IPS-15b (cell line): Measurements from ENCODE around the gene FNBP1.

Source experiments
- H3K27me3 ChIP-seq: one replicate; pipeline ENCODE4 v1.6.1; 2013; ENCODE audit warnings: low read length; ENCODE audit not compliant: control insufficient read depth, insufficient read depth
- H3K36me3 ChIP-seq: one replicate; pipeline ENCODE4 v1.6.1; 2013; ENCODE audit warnings: low read length; ENCODE audit not compliant: control insufficient read depth, insufficient read depth
- H3K4me1 ChIP-seq: one replicate; pipeline ENCODE4 v1.6.1; 2013; ENCODE audit warnings: mild to moderate bottlenecking, low read length; ENCODE audit not compliant: control insufficient read depth, insufficient read depth
- H3K4me3 ChIP-seq: one replicate; pipeline ENCODE4 v1.5.1; 2013; ENCODE audit warnings: low read depth, low read length
- H3K9ac ChIP-seq: one replicate; pipeline ENCODE4 v1.6.1; 2013; ENCODE audit warnings: low read depth, mild to moderate bottlenecking, low read length
- H3K9me3 ChIP-seq: one replicate; pipeline ENCODE4 v1.6.1; 2013; ENCODE audit warnings: mild to moderate bottlenecking, low read length; ENCODE audit not compliant: control insufficient read depth, insufficient read depth

FNBP1 gene

DNA sequence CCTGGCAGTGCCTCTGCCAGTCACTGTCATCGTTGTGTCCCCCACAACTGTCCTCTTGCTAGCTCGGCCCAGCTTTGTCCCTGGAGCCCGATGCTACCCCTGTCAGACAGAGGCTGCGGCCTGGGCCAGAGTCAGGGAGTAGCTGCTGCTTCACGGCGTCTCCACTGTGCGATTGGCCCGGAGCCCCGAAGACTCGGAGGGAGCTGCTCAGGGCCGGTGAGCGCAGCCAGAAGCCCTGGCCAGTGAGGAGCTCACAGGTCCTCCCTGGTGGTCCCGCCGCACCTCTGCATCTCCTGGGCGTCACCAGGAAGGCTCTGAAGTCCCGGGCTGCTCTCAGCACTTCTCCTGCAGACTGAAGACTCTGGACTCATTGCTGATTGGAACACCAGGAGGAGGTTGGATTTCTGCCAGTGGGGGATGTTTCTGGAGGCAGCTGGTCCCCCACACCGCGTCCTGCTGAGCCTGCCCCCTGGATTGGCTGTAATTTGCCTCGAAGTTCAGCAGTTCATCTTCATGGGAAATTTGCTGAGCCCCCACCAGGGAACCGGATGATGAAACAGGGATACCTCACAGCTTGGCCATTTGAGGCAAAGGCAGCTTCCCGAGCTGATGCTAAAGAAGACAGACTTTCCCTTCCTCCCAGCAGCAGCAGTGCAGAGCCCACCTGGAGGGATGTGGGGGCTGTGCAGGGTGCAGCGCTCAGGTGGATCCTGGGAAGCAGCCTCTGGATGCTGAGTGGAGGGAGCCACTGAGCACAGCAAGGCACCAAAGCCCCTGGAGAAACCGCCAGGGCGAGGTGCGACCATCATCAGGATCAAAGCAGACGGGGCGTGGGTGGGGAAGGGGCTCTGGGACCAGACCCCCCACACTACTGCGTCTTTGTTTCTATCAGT is 162.1 kb downstream of the FNBP1 start:
- peaks cover 8% of the 10 kb centered on the region for H3K4me1 ChIP-seq
- no peak overlapping the region for H3K9ac ChIP-seq
- peaks cover 21% of the 10 kb centered on the region for H3K36me3 ChIP-seq
- no peak overlapping the region for H3K4me3 ChIP-seq
- no peaks in the 10 kb centered on the region for H3K27me3 ChIP-seq
- no peaks in the 10 kb centered on the region for H3K9me3 ChIP-seq

DNA sequence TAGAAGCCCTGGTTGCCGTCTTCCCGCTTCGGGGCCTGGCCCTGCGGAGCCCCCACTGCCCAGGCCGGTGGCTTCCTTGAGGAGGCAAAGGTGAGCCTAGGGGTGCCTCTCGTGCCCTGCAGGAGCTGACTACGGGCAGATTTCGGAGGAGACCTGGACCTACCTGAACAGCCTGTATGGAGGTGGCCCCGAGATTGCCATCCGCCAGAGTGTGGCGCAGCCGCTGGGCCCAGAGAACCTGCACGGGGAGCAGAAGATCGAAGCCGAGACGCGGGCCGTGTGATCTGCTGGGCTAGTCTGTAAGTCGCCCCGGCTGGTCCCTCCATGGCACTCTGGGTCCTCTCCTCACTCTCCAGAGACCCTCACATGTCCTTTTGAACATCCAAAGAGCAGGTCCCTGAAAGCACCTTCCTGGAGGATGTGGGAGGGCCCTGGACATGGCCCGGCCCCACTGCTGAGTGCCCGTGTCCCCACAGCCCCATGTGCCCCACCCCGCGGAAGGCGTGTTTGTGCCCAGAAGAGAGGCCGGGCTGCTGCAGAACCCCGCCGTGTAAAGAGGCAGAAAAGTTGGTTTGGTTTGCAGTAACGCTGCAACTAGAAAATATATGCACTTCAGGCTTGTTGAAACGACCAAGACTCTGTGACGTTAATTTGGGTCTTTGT is 162.9 kb downstream of the FNBP1 start:
- H3K9ac ChIP-seq = no peak overlapping the region
- peaks cover 28% of the 10 kb centered on the region for H3K36me3 ChIP-seq
- H3K4me1 ChIP-seq = peaks cover 6% of the 10 kb centered on the region
- H3K27me3 ChIP-seq = no peaks in the 10 kb centered on the region
- H3K9me3 ChIP-seq = no peaks in the 10 kb centered on the region
- no peak overlapping the region for H3K4me3 ChIP-seq

DNA sequence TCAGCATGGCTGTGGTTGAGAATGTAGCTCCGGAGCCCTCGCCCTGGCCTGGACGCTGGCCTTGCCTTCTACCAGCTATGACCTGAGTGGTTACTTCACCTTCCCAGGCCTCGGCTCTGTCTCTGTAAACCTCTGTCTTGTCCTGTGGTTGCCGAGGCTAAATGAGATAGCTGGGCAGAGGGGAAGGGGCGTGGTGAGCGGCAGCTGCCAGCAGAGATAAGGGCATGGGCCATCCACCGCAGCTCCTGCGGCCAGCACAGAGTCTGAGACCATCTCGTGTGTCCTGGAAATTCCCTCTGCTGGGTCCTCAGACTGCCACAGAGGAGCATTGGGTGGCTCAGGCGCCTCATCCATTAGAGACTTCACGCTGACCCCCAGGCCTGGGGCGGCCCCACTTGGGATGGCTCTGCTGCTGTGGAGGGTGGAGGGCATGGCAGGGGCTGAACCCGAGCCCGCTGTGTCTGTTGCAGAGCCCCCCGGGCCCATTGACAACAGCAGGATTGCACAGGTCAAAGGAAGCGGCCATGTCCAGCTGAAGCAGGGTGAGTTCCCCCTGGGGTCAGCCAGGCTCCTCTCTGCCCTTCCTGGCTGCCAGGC is 163.8 kb downstream of the FNBP1 start:
- Histone ChIP-seq H3K27me3 (no peaks in the 10 kb centered on the region), H3K36me3 (peaks cover 35% of the 10 kb centered on the region), H3K9ac (no peak overlapping the region), H3K4me3 (no peak overlapping the region), H3K9me3 (no peaks in the 10 kb centered on the region), H3K4me1 (no peaks in the 10 kb centered on the region)

DNA sequence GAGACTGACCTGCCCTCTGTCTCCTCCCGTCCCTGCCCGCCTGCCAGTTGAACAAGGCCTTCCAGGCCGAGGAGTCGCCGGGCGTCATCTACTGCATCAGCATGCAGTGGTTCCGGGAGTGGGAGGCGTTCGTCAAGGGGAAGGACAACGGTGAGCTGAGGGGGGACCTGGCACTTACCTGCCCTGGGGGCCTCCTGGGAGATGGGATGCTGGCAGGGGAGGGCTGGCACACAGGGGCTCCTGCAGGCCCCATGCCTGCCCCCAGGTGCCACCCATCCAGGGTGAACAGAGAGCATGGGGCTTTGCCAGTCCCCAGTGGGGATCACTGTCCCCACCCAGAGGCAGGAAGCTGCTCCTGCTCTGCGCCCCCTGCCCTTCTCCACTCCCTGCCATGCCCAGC is 164.7 kb downstream of the FNBP1 start:
- H3K36me3 ChIP-seq = peaks cover 44% of the 10 kb centered on the region
- no peak overlapping the region for H3K4me3 ChIP-seq
- no peaks in the 10 kb centered on the region for H3K4me1 ChIP-seq
- no peaks in the 10 kb centered on the region for H3K9me3 ChIP-seq
- no peak overlapping the region for H3K9ac ChIP-seq
- no peaks in the 10 kb centered on the region for H3K27me3 ChIP-seq

DNA sequence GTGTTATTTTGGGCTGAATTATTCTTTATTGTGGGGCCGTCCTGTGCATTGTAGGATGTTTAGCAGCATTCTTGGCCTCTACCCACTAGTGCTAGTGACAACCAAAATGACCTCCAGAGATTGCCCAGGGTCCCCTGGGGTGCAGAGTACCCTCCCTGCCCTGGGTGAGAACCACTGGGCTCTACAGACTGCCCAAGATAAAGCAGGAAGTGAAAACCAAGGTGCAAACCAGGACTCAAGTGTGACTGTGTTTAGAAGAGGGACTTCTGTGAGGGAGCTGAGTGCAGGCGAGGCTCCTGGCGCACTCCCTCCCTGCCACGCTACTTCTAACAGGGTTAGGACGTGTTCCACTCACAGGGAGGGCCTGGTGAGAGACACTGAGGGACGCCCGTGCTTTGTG is 166.2 kb downstream of the FNBP1 start:
- H3K4me1 ChIP-seq = no peaks in the 10 kb centered on the region
- no peaks in the 10 kb centered on the region for H3K27me3 ChIP-seq
- H3K9ac ChIP-seq = no peak overlapping the region
- peaks cover 40% of the 10 kb centered on the region for H3K36me3 ChIP-seq
- no peak overlapping the region for H3K4me3 ChIP-seq
- no peaks in the 10 kb centered on the region for H3K9me3 ChIP-seq

DNA sequence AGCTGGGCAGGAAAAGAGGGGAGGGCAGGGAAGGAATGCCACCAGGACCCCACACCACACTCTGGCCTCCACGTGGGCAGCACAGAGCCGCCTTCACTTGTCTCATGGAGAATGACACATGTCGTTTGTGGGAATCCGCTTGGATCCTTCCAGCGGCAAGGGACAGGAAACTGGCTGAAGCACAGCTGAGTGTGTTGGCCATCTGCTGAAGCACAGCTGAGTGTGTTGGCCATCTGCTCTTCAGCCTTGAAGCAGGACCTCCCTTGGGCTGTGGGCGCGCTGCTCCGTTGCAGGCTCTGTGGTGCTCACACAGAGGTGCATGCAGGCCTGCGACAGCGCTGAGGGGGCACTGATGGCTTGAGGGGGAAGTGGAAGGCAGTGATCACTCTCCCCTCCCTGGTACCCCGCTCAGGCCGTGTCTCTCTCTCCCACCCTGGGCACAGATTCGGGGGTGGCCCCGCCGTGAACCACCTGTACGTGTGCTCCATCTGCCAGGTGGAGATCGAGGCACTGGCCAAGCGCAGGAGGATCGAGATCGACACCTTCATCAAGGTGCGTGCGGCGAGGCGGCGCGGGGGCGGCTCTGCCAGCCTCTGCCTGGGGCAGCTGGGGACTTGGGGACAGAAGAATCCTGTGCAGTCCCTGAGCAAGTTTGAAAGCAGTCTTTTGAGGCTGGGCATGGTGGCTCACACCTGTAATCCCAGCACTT is 167.1 kb downstream of the FNBP1 start:
- Histone ChIP-seq H3K36me3 (peaks cover 40% of the 10 kb centered on the region), H3K27me3 (no peaks in the 10 kb centered on the region), H3K4me3 (no peak overlapping the region), H3K4me1 (no peaks in the 10 kb centered on the region), H3K9me3 (no peaks in the 10 kb centered on the region), H3K9ac (no peak overlapping the region)

DNA sequence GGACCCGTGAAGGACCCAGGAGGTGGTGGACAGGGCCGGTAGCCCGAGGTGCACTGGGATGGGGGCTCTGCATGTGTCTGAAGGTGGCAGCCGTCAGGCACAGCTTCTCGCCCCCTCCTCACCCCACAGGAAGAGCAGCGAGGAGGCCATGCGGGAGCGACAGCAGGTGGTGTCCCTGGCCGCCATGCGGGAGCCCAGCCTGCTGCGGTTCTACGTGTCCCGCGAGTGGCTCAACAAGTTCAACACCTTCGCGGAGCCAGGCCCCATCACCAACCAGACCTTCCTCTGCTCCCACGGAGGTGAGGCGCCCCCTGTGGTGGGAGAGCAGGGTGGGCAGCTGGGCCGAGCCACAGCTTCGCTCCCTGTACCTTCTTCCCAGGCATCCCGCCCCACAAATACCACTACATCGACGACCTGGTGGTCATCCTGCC is 167.8 kb downstream of the FNBP1 start:
- H3K9ac ChIP-seq = no peak overlapping the region
- H3K36me3 ChIP-seq = peaks cover 35% of the 10 kb centered on the region
- no peaks in the 10 kb centered on the region for H3K4me1 ChIP-seq
- no peaks in the 10 kb centered on the region for H3K9me3 ChIP-seq
- H3K4me3 ChIP-seq = no peak overlapping the region
- no peaks in the 10 kb centered on the region for H3K27me3 ChIP-seq

DNA sequence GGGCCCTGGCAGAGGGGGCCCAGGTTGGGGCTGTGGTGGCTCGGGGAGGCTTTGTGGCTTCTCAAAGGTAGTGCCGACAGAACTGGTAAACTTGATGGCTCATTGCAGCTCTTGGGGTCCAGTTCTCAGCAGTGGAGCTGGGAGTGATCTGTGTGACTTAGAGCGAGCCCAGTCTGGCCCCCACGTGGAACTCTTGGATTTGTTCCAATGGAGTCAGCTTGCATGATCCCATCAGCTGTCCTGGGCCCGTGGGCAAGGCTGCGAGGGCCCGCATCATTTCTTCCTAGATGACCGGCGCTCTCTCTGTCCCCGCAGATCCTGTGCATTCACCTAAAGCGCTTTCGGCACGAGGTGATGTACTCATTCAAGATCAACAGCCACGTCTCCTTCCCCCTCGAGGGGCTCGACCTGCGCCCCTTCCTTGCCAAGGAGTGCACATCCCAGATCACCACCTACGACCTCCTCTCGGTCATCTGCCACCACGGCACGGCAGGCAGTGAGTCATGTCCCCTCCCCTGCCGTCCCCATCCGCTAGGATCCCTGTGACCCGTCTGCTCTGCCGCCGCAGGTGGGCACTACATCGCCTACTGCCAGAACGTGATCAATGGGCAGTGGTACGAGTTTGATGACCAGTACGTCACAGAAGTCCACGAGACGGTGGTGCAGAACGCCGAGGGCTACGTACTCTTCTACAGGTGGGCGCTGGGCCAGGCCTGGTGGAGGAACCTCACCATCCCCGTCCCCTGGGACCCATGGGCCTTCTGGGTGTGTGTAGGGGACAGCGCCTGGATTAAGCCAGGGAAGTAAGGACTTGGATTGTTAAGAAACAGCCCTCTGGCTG is 168.5 kb downstream of the FNBP1 start:
- H3K4me1 ChIP-seq = no peaks in the 10 kb centered on the region
- H3K4me3 ChIP-seq = no peak overlapping the region
- H3K36me3 ChIP-seq = peaks cover 33% of the 10 kb centered on the region
- no peaks in the 10 kb centered on the region for H3K9me3 ChIP-seq
- no peak overlapping the region for H3K9ac ChIP-seq
- H3K27me3 ChIP-seq = no peaks in the 10 kb centered on the region

DNA sequence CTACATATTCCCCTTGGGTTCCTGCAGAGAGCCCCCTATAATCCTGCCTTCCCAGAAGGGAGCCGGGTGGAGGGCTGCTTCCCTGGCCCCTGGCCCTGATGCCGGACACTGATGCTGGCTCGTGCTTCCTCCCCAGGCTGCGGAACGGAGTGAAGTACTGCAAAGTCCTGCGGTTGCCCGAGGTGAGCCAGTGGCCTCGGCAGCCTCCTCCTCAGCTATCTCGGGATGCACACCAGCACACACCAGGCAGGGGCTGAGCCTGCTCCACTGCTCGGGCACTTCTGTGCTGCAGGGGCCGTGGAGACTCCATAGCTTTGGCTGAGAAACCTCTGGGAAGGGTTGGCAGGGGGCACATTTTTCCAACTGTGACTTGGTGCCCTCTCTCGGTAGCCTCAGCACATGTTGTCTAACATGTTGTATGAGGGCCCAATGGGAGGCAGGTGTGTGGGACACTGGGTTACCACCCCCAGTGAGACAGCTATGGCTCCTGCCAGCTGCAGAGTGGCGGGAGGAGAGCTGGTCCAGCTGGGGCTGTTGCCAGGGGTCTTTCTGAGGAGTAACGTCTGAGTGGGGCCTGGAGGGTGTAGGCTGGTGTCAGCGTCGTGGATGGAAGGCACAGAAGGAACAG is 169.3 kb downstream of the FNBP1 start:
- Histone ChIP-seq H3K9me3 (no peaks in the 10 kb centered on the region), H3K4me1 (no peaks in the 10 kb centered on the region), H3K27me3 (no peaks in the 10 kb centered on the region), H3K36me3 (peaks cover 29% of the 10 kb centered on the region), H3K4me3 (no peak overlapping the region), H3K9ac (no peak overlapping the region)

DNA sequence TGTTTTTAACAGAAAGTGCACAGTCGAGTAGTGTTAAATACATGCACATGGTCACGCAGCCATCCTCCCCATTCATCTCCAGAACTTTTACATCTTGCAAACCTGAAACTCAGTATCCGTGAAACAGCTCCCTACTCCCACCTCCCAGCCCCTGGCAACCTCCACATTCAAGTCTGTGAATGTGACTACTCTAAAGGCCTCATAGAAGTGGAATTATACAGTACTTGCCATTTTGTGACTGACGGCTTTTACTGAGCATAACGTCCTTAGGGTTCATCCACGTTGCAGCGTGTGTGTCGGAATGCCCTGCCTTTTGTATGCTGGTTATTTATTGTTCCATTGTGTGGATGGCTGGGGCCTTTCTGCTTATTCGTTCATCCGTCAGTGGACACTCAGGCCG is 171.9 kb downstream of the FNBP1 start:
- Histone ChIP-seq H3K27me3 (no peaks in the 10 kb centered on the region), H3K36me3 (peaks cover 30% of the 10 kb centered on the region), H3K4me3 (no peak overlapping the region), H3K9me3 (no peaks in the 10 kb centered on the region), H3K9ac (no peak overlapping the region), H3K4me1 (no peaks in the 10 kb centered on the region)
